HG02852 (cell line): ENCODE results near the gene SNTG2.
"Not testable (repeated sequence)": the region's sequence is repeated elsewhere in the genome, so short reads cannot be mapped to it uniquely, and the experiment has no call there.

Source experiments
- ATAC-seq: cut with Tn5 transposase; IDR thresholded peaks from one replicate; pipeline ENCODE4 v1.9.1; 2021; ENCODE audit warnings: mild to moderate bottlenecking, moderate library complexity; ENCODE audit not compliant: unreplicated experiment

The SNTG2 gene

GRCh38 chr2:1227274-1227900, 276.7 kb downstream of the SNTG2 start:
- ATAC-seq, result no peak

- ATAC-seq, result not testable (repeated sequence)
Observed at GRCh38 chr2:1229596-1229995, 278.9 kb downstream of the SNTG2 start.

GRCh38 chr2:1230155-1230893, 279.7 kb downstream of the SNTG2 start:
- no peak for ATAC-seq

GRCh38 chr2:1231466-1232063, 280.9 kb downstream of the SNTG2 start:
- no peak for ATAC-seq

GRCh38 chr2:1233281-1233680, 282.6 kb downstream of the SNTG2 start:
- no peak for ATAC-seq

- no peak for ATAC-seq
Observed at GRCh38 chr2:1234731-1235308, 284.2 kb downstream of the SNTG2 start.

GRCh38 chr2:1235806-1236205, 285.2 kb downstream of the SNTG2 start:
- no peak for ATAC-seq

- ATAC-seq, result no peak
Observed at GRCh38 chr2:1236606-1237005, 286.0 kb downstream of the SNTG2 start.

GRCh38 chr2:1237783-1238182, 287.1 kb downstream of the SNTG2 start:
- ATAC-seq, result no peak

GRCh38 chr2:1238598-1239138, 288.0 kb downstream of the SNTG2 start:
- no peak for ATAC-seq

GRCh38 chr2:1245193-1245592, 294.5 kb downstream of the SNTG2 start:
- no peak for ATAC-seq

- ATAC-seq, result no peak
Observed at GRCh38 chr2:1246239-1246638, 295.6 kb downstream of the SNTG2 start.

- ATAC-seq, result no peak
Observed at GRCh38 chr2:1246991-1247390, 296.3 kb downstream of the SNTG2 start.

GRCh38 chr2:1248187-1248586, 297.5 kb downstream of the SNTG2 start:
- ATAC-seq, result no peak

- ATAC-seq, result no peak
Observed at GRCh38 chr2:1249897-1250687, 299.4 kb downstream of the SNTG2 start.

- ATAC-seq, result no peak
Observed at GRCh38 chr2:1251520-1251919, 300.9 kb downstream of the SNTG2 start.

GRCh38 chr2:1253629-1254028, 303.0 kb downstream of the SNTG2 start:
- no peak for ATAC-seq

- ATAC-seq, result no peak
Observed at GRCh38 chr2:1254662-1255343, 304.2 kb downstream of the SNTG2 start.

- ATAC-seq, result no peak
Observed at GRCh38 chr2:1256632-1257324, 306.1 kb downstream of the SNTG2 start.

- ATAC-seq, result no peak
Observed at GRCh38 chr2:1257334-1257733, 306.7 kb downstream of the SNTG2 start.
